Prostate gland (tissue), 2 donors: ENCODE results near the gene P4HTM. TPM values are rescaled to one million over a fixed set of nuclear protein-coding genes. Genes with fewer than 3 reads are reported as not detected.
A peak's percentile ranks its signal among the peaks of the same experiment; 100 is the strongest.

Source experiments
- DNase-seq: peaks from one replicate; pipeline ENCODE4 v3.0.0-alpha.2; 2019; ENCODE audit warnings: low spot score
- H3K27ac ChIP-seq, 2 donors: fragments of 200-600 bp; sonication (generic); 2 replicates each; pipeline ENCODE4 v1.5.1; 2017 to 2019
- H3K27me3 ChIP-seq: fragments of 200-600 bp; sonication (generic); replicated peaks from 2 replicates; pipeline ENCODE4 v1.5.1; 2019; ENCODE audit not compliant: insufficient read depth
- H3K36me3 ChIP-seq, 2 donors: fragments of 200-600 bp; sonication (generic); 1 replicate in 1 of 2; 2 replicates in 1 of 2; pipeline versions ENCODE4 v1.5.1 to v1.8.1; 2017 to 2019
- H3K4me1 ChIP-seq: fragments of 200-600 bp; sonication (generic); replicated peaks from 2 replicates; pipeline ENCODE4 v1.5.1; 2019
- H3K4me3 ChIP-seq, 2 donors: fragments of 200-600 bp; sonication (generic); 2 replicates each; pipeline ENCODE4 v1.5.1; 2017 to 2019
- H3K9me3 ChIP-seq: fragments of 200-600 bp; sonication (generic); 2 replicates; pipeline ENCODE4 v1.5.1; 2017
- CTCF ChIP-seq, 4 experiments: fragments of 200-600 bp in 2 of 4; fragments of 450-650 bp in 2 of 4; sonication (generic) in 2 of 4; IDR thresholded peaks; 1 replicate in 3 of 4; 2 replicates in 1 of 4; pipeline ENCODE4 v1.5.1; 2016 to 2019; ENCODE audit warnings: antibody characterized with exemption in 4 of 4, mild to moderate bottlenecking in 2 of 4, moderate library complexity in 2 of 4
- POLR2A ChIP-seq: fragments of 450-650 bp; IDR thresholded peaks from one replicate; pipeline ENCODE4 v1.6.1; 2016; ENCODE audit warnings: antibody characterized with exemption, mild to moderate bottlenecking
- POLR2AphosphoS5 ChIP-seq: sonication (generic); formaldehyde crosslinking; IDR thresholded peaks from one replicate; pipeline ENCODE4 v1.6.1; 2017; ENCODE audit warnings: antibody characterized with exemption
- WGBS: methylation state at CpG from one replicate; pipeline ENCODE4 v1.1.5; 2018; 5-methylcytosine and 5-hydroxymethylcytosine counted together
- intact Hi-C: fragments of 100-400 bp; cut with DNase I; formaldehyde crosslinking; loops from one replicate; pipeline ENCODE4 v1.14.2; 2022
- total RNA-seq, 2 donors: library from RNA; depleted of rRNA; stranded (reverse); fragments of >200 nt; gene quantifications; one replicate each; pipeline ENCODE4 v1.1.0, GENCODE V29; 2016

The P4HTM gene
- total RNA-seq, 2 donors from 2014 or later, result 56.0 to 101 TPM

GRCh38 chr3:48951764-48952163 lies 38.3 kb upstream of the P4HTM start:
- Histone ChIP-seq H3K4me3 (no peak overlapping the region), H3K27ac (no peak overlapping the region), H3K4me1 (no peaks in the 10 kb centered on the region), H3K27me3 (no peaks in the 10 kb centered on the region), H3K9me3 (no peaks in the 10 kb centered on the region), H3K36me3 (no peaks in the 10 kb centered on the region)
- intact Hi-C loops, result no loop called here
- TF ChIP-seq CTCF (IDR thresholded peaks at IDR 0.05) (no peak), POLR2A (no peak), POLR2AphosphoS5 (no peak)
- 92% methylated on average over 4 of the region's 4 CpGs for WGBS
- DNase-seq, result no peak

GRCh38 chr3:48952510-48953118 lies 37.4 kb upstream of the P4HTM start:
- intact Hi-C loops, result no loop called here
- 82% methylated on average over 8 of the region's 8 CpGs for WGBS
- Histone ChIP-seq H3K27ac (no peak overlapping the region), H3K9me3 (no peaks in the 10 kb centered on the region), H3K4me3 (no peak overlapping the region), H3K4me1 (no peaks in the 10 kb centered on the region), H3K27me3 (no peaks in the 10 kb centered on the region), H3K36me3 (no peaks in the 10 kb centered on the region)
- TF ChIP-seq CTCF (IDR thresholded peaks at IDR 0.05) (peak in 3 of 4 experiments; percentile 21 to 42 (median 31)), POLR2AphosphoS5 (no peak)
- peak; percentile 42 for DNase-seq

- Histone ChIP-seq H3K9me3 (no peaks in the 10 kb centered on the region), H3K27ac (no peak overlapping the region), H3K27me3 (no peaks in the 10 kb centered on the region), H3K36me3 (no peaks in the 10 kb centered on the region), H3K4me1 (no peaks in the 10 kb centered on the region), H3K4me3 (no peak overlapping the region)
- no peak for DNase-seq
- 98% methylated on average over 2 of the region's 2 CpGs for WGBS
- intact Hi-C loops, result no loop called here
- no peak for TF ChIP-seq POLR2A
- no peak for TF ChIP-seq POLR2AphosphoS5
- no peak for TF ChIP-seq CTCF (IDR thresholded peaks at IDR 0.05)
These were observed 32.9 kb upstream of the P4HTM start for GRCh38 chr3:48957006-48957705.

GRCh38 chr3:48960841-48961413 lies 29.1 kb upstream of the P4HTM start:
- WGBS, result 84% methylated on average over 4 of the region's 4 CpGs

More at GRCh38 chr3:48960841-48961413, 29.1 kb upstream of the P4HTM start:
- DNase-seq, result no peak
- Histone ChIP-seq H3K4me1 (no peaks in the 10 kb centered on the region), H3K36me3 (no peaks in the 10 kb centered on the region), H3K4me3 (no peak overlapping the region), H3K9me3 (no peaks in the 10 kb centered on the region), H3K27ac (no peak overlapping the region), H3K27me3 (no peaks in the 10 kb centered on the region)
- intact Hi-C loops, result no loop called here
- TF ChIP-seq POLR2AphosphoS5 (no peak), CTCF (IDR thresholded peaks at IDR 0.05) (no peak), POLR2A (no peak)
